OCI-LY3 (cell line): ENCODE results near the gene TMEM150B.
A peak's percentile ranks its signal among the peaks of the same experiment; 100 is the strongest.

Experiments used
- H2AFZ ChIP-seq: fragments of 200-600, 300-600 bp; shearing (Covaris generic); 2 replicates; pipeline ENCODE4 v1.6.0; 2014; ENCODE audit warnings: antibody characterized with exemption, low read depth, low read length
- H3K27ac ChIP-seq: fragments of 200-600, 300-600 bp; sonication (generic); 2 replicates; pipeline ENCODE4 v1.5.1; 2014; ENCODE audit warnings: mild to moderate bottlenecking, low read length, moderate library complexity, mixed read lengths
- H3K27me3 ChIP-seq: fragments of 200-600, 300-600 bp; sonication (generic); 2 replicates; pipeline ENCODE4 v1.6.1; 2014; ENCODE audit warnings: low read depth, low read length, mixed read lengths
- H3K36me3 ChIP-seq: fragments of 200-600, 300-600 bp; sonication (generic); replicated peaks from 2 replicates; pipeline ENCODE3; 2014; ENCODE audit warnings: low read depth, low read length, mixed read lengths
- H3K4me1 ChIP-seq: fragments of 300-600, 200-600 bp; sonication (generic); 2 replicates; pipeline ENCODE4 v1.6.1; 2014; ENCODE audit warnings: low read length, mixed read lengths
- H3K4me2 ChIP-seq: fragments of 200-600, 300-600 bp; sonication (generic); 2 replicates; pipeline ENCODE4 v1.6.1; 2014; ENCODE audit warnings: low read length, mixed read lengths
- H3K4me3 ChIP-seq: fragments of 300-600, 200-600 bp; sonication (generic); 2 replicates; pipeline ENCODE4 v1.5.1; 2014; ENCODE audit warnings: antibody characterized with exemption, mild to moderate bottlenecking, low read length, moderate library complexity
- H3K79me2 ChIP-seq: fragments of 300-600, 200-600 bp; shearing (Covaris generic); 2 replicates; pipeline ENCODE4 v1.6.1; 2014; ENCODE audit warnings: mild to moderate bottlenecking, low read length, mixed read lengths
- H3K9ac ChIP-seq: fragments of 300-600, 200-600 bp; shearing (Covaris generic); 2 replicates; pipeline ENCODE4 v1.6.0; 2014; ENCODE audit warnings: mild to moderate bottlenecking, low read length, moderate library complexity
- H3K9me3 ChIP-seq: fragments of 200-600, 300-600 bp; shearing (Covaris generic); 2 replicates; pipeline ENCODE4 v1.6.1; 2014; ENCODE audit warnings: low read length, mixed read lengths; ENCODE audit not compliant: insufficient read depth
- H4K20me1 ChIP-seq: fragments of 200-600, 300-600 bp; sonication (generic); 2 replicates; pipeline ENCODE4 v1.6.1; 2016; ENCODE audit warnings: low read length, mixed read lengths; ENCODE audit not compliant: insufficient read depth
- EZH2phosphoT487 ChIP-seq: fragments of 200-600 bp; shearing (Covaris generic); IDR thresholded peaks from 2 replicates; pipeline ENCODE4 v1.6.1; 2018; ENCODE audit warnings: antibody characterized with exemption, mixed run types, low read depth
- TF ChIP-seq, protein P1 (sequence below): fragments of 200-600, 300-600 bp; sonication (generic); IDR thresholded peaks from 2 replicates; pipeline ENCODE4 v1.5.1; 2014; ENCODE audit warnings: antibody characterized with exemption, low read length, low read depth

TMEM150B gene

DNA sequence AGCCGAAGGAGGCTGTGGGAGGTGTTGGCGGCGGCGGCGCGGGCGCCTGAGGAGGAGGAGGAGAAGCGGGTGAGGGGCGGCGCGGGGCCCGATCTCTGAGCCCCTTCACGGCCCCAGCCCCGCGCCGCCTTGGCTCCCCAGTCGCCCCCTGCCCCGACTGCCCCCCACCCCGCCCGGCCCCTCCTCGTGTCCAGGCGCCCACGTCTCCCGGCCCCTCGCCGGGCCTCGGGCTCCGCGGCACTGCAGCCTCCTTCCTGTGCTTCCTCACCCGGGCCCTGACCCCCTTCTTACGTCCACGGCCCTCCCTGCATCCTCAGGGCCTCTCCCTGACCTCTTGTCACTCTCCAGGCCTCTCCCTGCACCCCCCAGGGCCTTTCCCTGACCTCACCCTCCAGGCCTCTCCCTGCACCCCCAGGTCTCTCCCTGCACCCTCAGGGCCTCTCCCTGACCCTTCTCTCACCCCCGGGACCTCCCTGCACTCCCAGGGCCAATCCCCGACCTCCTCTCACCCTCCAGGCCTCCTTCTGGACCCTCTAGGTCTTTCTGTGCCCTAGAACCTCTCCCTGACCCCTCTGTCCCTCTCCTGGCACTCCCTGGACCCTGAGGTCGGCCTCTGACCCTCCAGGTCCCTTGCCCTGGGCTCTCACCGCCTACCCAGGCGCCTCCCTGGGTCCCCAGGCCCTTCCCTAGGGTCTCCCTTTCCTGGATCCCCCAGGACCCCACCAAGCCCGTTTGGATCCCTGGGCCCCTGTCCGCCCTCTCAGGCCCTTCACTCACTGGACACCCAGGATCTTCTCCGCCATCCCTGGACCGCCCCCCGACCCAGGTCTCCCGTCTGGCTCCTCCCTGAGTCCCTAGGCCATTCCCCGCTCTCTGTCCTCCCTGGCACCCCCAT lies 15.0 kb upstream of the TMEM150B start:
- H3K36me3 ChIP-seq = peaks cover 5% of the 10 kb centered on the region
- H3K4me2 ChIP-seq = peak overlapping the region; percentile 87
- no peak overlapping the region for H2AFZ ChIP-seq
- peaks cover 9% of the 10 kb centered on the region; the same call in 1 of the 2 replicates for H3K4me1 ChIP-seq
- H3K27me3 ChIP-seq = peaks cover 8% of the 10 kb centered on the region; the same call in 1 of the 2 replicates
- H3K9me3 ChIP-seq = no peaks in the 10 kb centered on the region
- TF ChIP-seq, protein P1, sequence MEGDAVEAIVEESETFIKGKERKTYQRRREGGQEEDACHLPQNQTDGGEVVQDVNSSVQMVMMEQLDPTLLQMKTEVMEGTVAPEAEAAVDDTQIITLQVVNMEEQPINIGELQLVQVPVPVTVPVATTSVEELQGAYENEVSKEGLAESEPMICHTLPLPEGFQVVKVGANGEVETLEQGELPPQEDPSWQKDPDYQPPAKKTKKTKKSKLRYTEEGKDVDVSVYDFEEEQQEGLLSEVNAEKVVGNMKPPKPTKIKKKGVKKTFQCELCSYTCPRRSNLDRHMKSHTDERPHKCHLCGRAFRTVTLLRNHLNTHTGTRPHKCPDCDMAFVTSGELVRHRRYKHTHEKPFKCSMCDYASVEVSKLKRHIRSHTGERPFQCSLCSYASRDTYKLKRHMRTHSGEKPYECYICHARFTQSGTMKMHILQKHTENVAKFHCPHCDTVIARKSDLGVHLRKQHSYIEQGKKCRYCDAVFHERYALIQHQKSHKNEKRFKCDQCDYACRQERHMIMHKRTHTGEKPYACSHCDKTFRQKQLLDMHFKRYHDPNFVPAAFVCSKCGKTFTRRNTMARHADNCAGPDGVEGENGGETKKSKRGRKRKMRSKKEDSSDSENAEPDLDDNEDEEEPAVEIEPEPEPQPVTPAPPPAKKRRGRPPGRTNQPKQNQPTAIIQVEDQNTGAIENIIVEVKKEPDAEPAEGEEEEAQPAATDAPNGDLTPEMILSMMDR = no peak
- no peak for TF ChIP-seq EZH2phosphoT487
- peak overlapping the region; percentile 94 for H3K9ac ChIP-seq
- no peaks in the 10 kb centered on the region for H4K20me1 ChIP-seq
- H3K79me2 ChIP-seq = peaks cover 8% of the 10 kb centered on the region; the same call in 1 of the 2 replicates
- peak overlapping the region; percentile 34 for H3K27ac ChIP-seq
- peak overlapping the region; percentile 96 for H3K4me3 ChIP-seq

DNA sequence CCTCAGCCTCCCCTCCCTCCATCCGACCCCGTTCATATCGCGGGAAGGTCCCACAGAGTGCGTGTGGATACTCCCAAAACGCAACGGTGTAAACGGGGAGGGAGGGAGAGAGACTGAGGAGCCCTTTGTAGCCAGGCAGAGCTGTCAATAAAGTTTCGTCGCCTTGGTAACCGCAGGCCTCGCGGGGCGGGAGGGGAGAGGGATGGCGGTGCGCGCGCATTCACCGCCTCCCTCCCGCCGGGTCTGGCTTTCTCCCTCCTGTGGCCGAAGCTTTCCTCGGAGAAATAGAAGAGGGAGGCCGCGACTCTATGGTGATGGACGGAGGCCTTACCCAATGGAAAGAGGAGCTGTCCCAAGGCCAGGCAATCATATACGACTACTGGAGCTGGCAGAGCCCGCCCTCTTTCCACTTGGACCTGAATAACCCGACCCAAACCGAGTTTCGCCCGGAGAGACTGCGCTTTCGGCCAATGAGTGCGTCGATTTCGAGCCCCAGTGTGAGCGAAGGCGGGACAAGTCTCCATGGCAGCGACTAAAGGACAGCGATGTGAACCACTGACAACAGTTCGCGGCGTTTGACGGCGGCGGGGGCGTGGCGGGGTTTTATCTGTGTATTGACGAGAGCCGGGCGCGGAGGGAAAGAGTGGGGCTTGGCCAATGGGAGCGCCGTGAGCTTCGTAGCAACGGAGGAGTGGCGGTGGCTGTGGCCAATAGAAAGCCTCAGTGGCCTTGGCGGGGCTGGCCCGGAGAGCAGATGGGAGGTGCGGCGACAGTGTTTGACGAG lies 14.2 kb upstream of the TMEM150B start, which contains the start of gene KMT5C:
KMT5C (plus strand) TSS at position 772 of the 784 bp plus-strand sequence. CDS start 2,061 bp downstream, outside the sequence.
- H3K36me3 ChIP-seq = peaks cover 5% of the 10 kb centered on the region
- peak within 1 kb of the TSS; percentile 94 for H3K9ac ChIP-seq
- H3K4me3 ChIP-seq = peak within 1 kb of the TSS; percentile 96
- no peaks in the 10 kb centered on the region for H4K20me1 ChIP-seq
- TF ChIP-seq, protein P1 = no peak
- TF ChIP-seq EZH2phosphoT487 = no peak
- H3K27me3 ChIP-seq = peaks cover 8% of the 10 kb centered on the region; the same call in 1 of the 2 replicates
- H2AFZ ChIP-seq = peak within 1 kb of the TSS; percentile 100
- peak within 1 kb of the TSS; percentile 96 for H3K4me2 ChIP-seq
- peaks cover 8% of the 10 kb centered on the region; the same call in 1 of the 2 replicates for H3K79me2 ChIP-seq
- H3K27ac ChIP-seq = peak within 1 kb of the TSS; percentile 63
- peaks cover 9% of the 10 kb centered on the region; the same call in 1 of the 2 replicates for H3K4me1 ChIP-seq
- H3K9me3 ChIP-seq = no peaks in the 10 kb centered on the region

DNA sequence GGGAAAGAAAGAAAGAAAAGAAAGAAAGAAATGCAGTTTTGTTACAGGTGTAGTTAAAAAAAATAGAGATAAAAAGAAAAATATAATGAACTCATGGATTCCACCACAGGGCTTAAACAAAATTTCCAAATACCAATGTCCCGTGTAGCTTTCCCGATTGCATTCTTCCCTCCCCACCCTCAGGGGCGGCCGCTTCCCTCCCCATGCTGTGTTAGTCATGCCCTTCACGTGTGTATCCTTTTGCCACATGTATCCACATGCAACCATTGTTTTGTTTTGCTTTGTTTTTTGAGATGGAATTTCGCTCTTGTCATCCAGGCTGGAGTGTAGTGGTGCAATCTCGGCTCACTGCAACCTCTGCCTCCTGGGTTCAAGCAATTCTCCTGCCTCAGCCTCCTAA lies 11.0 kb upstream of the TMEM150B start:
- TF ChIP-seq EZH2phosphoT487 = no peak
- TF ChIP-seq, protein P1 = no peak
- Histone ChIP-seq H3K9ac (no peak overlapping the region), H2AFZ (no peak overlapping the region), H3K4me1 (peaks cover 7% of the 10 kb centered on the region; the same call in 1 of the 2 replicates), H3K9me3 (no peaks in the 10 kb centered on the region), H3K4me2 (no peak overlapping the region), H3K27ac (no peak overlapping the region), H3K36me3 (no peaks in the 10 kb centered on the region), H3K4me3 (no peak overlapping the region), H4K20me1 (no peaks in the 10 kb centered on the region), H3K27me3 (peaks cover 20% of the 10 kb centered on the region; the same call in 1 of the 2 replicates), H3K79me2 (peaks cover 8% of the 10 kb centered on the region; the same call in 1 of the 2 replicates)
